A549 (cell line): ENCODE results near the gene YBX2. TPM values are rescaled to one million over a fixed set of nuclear protein-coding genes. Genes with fewer than 3 reads are reported as not detected.

ENCODE experiments used
- ATAC-seq, 2 experiments: fragments of 200-7000 bp in 1 of 2; fragments of >200 bp in 1 of 2; cut with Nextera tagmentation in 1 of 2; cut with Tn5 transposase in 1 of 2; 3 replicates each; pipeline versions ENCODE4 v1.8.0 to v1.9.1; 2018 to 2020; ENCODE audit warnings: mild to moderate bottlenecking in 1 of 2, moderate library complexity in 1 of 2
- CTCF ChIA-PET: fragments of 300-600 bp; sonication (Branson Sonifier 250); formaldehyde crosslinking; extraction: SDS; loops from one replicate; lab custom pipeline; 2021; ENCODE audit warnings: antibody characterized with exemption, inconsistent platforms; lab: Yijun Ruan, JAX
- POLR2A ChIA-PET: fragments of 350-600 bp; formaldehyde crosslinking; extraction: SDS; loops from one replicate; lab custom pipeline; 2021; ENCODE audit warnings: antibody characterized with exemption, inconsistent platforms; lab: Yijun Ruan, JAX
- DNase-seq, 2 experiments: peaks; one replicate each; pipeline versions ENCODE4 v3.0.0 to v3.0.0-alpha.2; 2011 to 2016; ENCODE audit warnings: low read depth in 1 of 2, low spot score in 1 of 2
- FAIRE-seq: peaks from 2 replicates; lab custom pipeline; 2011; peaks lifted over from hg19 to GRCh38; lab: Jason Lieb, UNC
- H3K27ac ChIP-seq, 2 experiments: fragments of >200 bp; sonication (Bioruptor Twin); formaldehyde crosslinking; 3 replicates each; pipeline ENCODE4 v1.5.1; 2016 to 2017
- H3K4me1 ChIP-seq: fragments of >200 bp; sonication (Bioruptor Twin); formaldehyde crosslinking; 3 replicates; pipeline ENCODE4 v1.6.1; 2016
- H3K4me2 ChIP-seq: fragments of >200 bp; sonication (Bioruptor Twin); formaldehyde crosslinking; 3 replicates; pipeline ENCODE4 v1.6.1; 2016
- H3K4me3 ChIP-seq: fragments of >200 bp; sonication (Bioruptor Twin); formaldehyde crosslinking; 3 replicates; pipeline ENCODE4 v1.5.1; 2016
- H3K9me3 ChIP-seq: fragments of >200 bp; sonication (Bioruptor Twin); formaldehyde crosslinking; 3 replicates; pipeline ENCODE4 v1.6.1; 2016
- BHLHE40 ChIP-seq: IDR thresholded peaks from 2 replicates; pipeline ENCODE4 v1.6.1; 2012; ENCODE audit warnings: low read depth, low read length, inconsistent platforms
- EP300 ChIP-seq, 2 experiments: fragments of >200 bp; sonication (Bioruptor Twin); formaldehyde crosslinking; IDR thresholded peaks; 2 replicates in 1 of 2; 3 replicates in 1 of 2; pipeline ENCODE4 v1.6.1; 2016 to 2017
- GATA3 ChIP-seq: IDR thresholded peaks from 2 replicates; pipeline ENCODE4 v1.6.1; 2012; ENCODE audit warnings: borderline replicate concordance
- HOXA7 ChIP-seq: fragments of 250-450 bp; sonication (Bioruptor Pico); IDR thresholded peaks from 2 replicates; pipeline ENCODE4 v1.5.0; 2020; ENCODE audit warnings: mild to moderate bottlenecking, moderate library complexity
- NPAS2 ChIP-seq: fragments of 250-450 bp; sonication (Bioruptor Pico); IDR thresholded peaks from 2 replicates; pipeline ENCODE4 v1.8.0; 2022; ENCODE audit warnings: mild to moderate bottlenecking, moderate library complexity, borderline replicate concordance
- NR3C1 ChIP-seq: fragments of >200 bp; sonication (Bioruptor Twin); formaldehyde crosslinking; IDR thresholded peaks from 3 replicates; pipeline ENCODE4 v1.6.1; 2017
- RAD21 ChIP-seq, 2 experiments: fragments of >200 bp in 1 of 2; sonication (Bioruptor Twin) in 1 of 2; formaldehyde crosslinking in 1 of 2; IDR thresholded peaks in 1 of 2; conservative IDR thresholded peaks in 1 of 2; 2 replicates in 1 of 2; 3 replicates in 1 of 2; pipeline ENCODE4 v1.6.1; 2012 to 2018; ENCODE audit warnings: inconsistent platforms in 1 of 2
- RCOR1 ChIP-seq: fragments of 150-350 bp; IDR thresholded peaks from 2 replicates; pipeline ENCODE4 v1.6.1; 2014; ENCODE audit warnings: antibody characterized with exemption, low read length, low read depth
- SMC3 ChIP-seq: fragments of >200 bp; sonication (Bioruptor Twin); formaldehyde crosslinking; IDR thresholded peaks from 3 replicates; pipeline ENCODE4 v1.6.1; 2018; ENCODE audit warnings: inconsistent platforms
- WGBS: methylation state at CpG from one replicate; pipeline ENCODE4 v1.1.6; 2017; ENCODE audit errors: missing lambda C conversion rate; 5-methylcytosine and 5-hydroxymethylcytosine counted together
- polyA plus RNA-seq, 4 experiments: library from polyadenylated mRNA; depleted of rRNA in 3 of 4; stranded (reverse); fragments of >200 nt; fragmentation: RNase III in 1 of 4; extraction: RNeasy Plus Mini Kit Qiagen cat#74134 plus additional on column Dnase treatment in 1 of 4; gene quantifications; 2 replicates in 3 of 4; 3 replicates in 1 of 4; pipeline ENCODE4 v1.2.3, GENCODE V29; 2011 to 2017
- TF ChIP-seq, protein P1 (sequence below): fragments of 150-350 bp; IDR thresholded peaks from 2 replicates; pipeline ENCODE4 v1.6.1; 2014; ENCODE audit warnings: low read depth, mild to moderate bottlenecking, low read length
- TF ChIP-seq, protein P2 (sequence below): fragments of 250-450 bp; sonication (Bioruptor Pico); IDR thresholded peaks from 2 replicates; pipeline ENCODE4 v1.5.0; 2020; ENCODE audit warnings: low read depth, mild to moderate bottlenecking, moderate library complexity
- TF ChIP-seq, protein P3 (sequence below): fragments of >200 bp; sonication (Bioruptor Twin); formaldehyde crosslinking; IDR thresholded peaks from 3 replicates; pipeline ENCODE4 v1.5.1; 2016

YBX2 gene
- polyA plus RNA-seq, 2 of the 4 experiments (the other 2 are of a cell fraction), result 0.36 to 0.61 TPM

DNA sequence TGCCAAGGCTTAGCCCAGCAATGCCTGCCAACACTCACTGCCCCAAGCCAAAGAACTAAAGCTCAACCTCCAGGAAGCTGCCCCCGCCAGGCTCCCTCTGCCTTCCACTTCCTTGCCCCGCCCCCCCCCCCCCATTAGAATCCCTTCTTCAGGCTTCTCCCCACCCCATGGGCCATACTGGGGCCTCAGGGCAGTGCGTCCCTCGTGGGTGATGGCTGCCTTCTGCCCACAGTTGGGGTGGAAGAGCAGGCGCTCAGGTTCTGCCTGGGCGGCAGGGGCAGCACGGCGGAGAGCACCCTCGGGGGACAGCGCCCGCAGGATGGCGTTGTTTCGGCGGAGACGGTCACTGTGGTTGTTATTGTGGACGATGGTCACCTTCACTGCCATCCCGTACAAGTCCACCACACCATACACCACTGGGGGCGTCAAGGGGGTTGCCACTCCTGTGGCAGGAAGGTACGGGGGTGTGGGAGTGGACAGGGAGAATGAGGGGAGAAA lies 30.6 kb upstream of the YBX2 start:
- FAIRE-seq (no peak), ATAC-seq (no peak), DNase-seq (no peak)
- H3K4me1 ChIP-seq, result peaks cover 10% of the 10 kb centered on the region; the same call in 2 of the 3 replicates
- 96% methylated on average over 18 of the region's 19 CpGs for WGBS
- H3K27ac ChIP-seq, result no peak overlapping the region
- POLR2A ChIA-PET, result no interaction called here
- H3K9me3 ChIP-seq, result no peaks in the 10 kb centered on the region
- no peak for TF ChIP-seq GATA3
- TF ChIP-seq EP300 (IDR thresholded peaks at IDR 0.05), result no peak
- TF ChIP-seq, protein P1, sequence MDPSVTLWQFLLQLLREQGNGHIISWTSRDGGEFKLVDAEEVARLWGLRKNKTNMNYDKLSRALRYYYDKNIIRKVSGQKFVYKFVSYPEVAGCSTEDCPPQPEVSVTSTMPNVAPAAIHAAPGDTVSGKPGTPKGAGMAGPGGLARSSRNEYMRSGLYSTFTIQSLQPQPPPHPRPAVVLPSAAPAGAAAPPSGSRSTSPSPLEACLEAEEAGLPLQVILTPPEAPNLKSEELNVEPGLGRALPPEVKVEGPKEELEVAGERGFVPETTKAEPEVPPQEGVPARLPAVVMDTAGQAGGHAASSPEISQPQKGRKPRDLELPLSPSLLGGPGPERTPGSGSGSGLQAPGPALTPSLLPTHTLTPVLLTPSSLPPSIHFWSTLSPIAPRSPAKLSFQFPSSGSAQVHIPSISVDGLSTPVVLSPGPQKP, result no peak
- TF ChIP-seq, protein P2, sequence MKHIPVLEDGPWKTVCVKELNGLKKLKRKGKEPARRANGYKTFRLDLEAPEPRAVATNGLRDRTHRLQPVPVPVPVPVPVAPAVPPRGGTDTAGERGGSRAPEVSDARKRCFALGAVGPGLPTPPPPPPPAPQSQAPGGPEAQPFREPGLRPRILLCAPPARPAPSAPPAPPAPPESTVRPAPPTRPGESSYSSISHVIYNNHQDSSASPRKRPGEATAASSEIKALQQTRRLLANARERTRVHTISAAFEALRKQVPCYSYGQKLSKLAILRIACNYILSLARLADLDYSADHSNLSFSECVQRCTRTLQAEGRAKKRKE (CRISPR knock-in tag), result no peak
- TF ChIP-seq BHLHE40, result no peak
- TF ChIP-seq, all 56 proteins: peak for 0
- Histone ChIP-seq H3K4me2 (no peak overlapping the region), H3K4me3 (no peak overlapping the region)
- CTCF ChIA-PET, result interaction anchor here (0.6 to 23.9 kb wide), 17 partner anchors 10 to 280 kb away, joined by 3 to 433 read pairs (median 4); partner anchors contain the start of genes ACAP1, GPS2, SLC16A11 and SLC2A4

DNA sequence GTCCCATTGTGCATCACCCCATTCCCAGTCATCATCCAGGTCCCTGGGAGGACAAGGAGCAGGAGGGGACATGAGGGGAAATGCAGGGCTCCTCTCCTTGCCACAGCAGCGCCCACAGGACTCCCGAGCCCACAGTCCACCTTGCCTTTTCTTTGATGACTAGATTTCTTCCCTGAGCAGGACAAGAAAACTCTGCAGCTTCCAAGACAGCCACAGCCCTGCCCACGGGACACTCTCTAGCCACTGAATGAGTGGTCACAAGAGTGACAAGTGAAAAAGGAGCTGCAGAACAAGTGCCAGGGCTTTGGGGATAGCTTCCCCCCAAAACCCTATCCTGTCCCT lies 30.0 kb upstream of the YBX2 start:
- 68% methylated on average over 3 of the region's 3 CpGs for WGBS
- no peaks in the 10 kb centered on the region for H3K9me3 ChIP-seq
- H3K27ac ChIP-seq, result no peak overlapping the region
- ATAC-seq (no peak), DNase-seq (no peak), FAIRE-seq (no peak)
- CTCF ChIA-PET, result interaction anchor here (0.6 to 23.9 kb wide), 15 partner anchors 9 to 280 kb away, joined by 3 to 433 read pairs (median 3); partner anchors contain the start of genes ACAP1, GPS2 and SLC16A11
- no peak overlapping the region for H3K4me3 ChIP-seq
- peaks cover 10% of the 10 kb centered on the region; the same call in 2 of the 3 replicates for H3K4me1 ChIP-seq
- TF ChIP-seq RCOR1 (no peak), NPAS2 (CRISPR knock-in tag) (no peak), HOXA7 (CRISPR knock-in tag) (no peak)
- TF ChIP-seq, protein P3, sequence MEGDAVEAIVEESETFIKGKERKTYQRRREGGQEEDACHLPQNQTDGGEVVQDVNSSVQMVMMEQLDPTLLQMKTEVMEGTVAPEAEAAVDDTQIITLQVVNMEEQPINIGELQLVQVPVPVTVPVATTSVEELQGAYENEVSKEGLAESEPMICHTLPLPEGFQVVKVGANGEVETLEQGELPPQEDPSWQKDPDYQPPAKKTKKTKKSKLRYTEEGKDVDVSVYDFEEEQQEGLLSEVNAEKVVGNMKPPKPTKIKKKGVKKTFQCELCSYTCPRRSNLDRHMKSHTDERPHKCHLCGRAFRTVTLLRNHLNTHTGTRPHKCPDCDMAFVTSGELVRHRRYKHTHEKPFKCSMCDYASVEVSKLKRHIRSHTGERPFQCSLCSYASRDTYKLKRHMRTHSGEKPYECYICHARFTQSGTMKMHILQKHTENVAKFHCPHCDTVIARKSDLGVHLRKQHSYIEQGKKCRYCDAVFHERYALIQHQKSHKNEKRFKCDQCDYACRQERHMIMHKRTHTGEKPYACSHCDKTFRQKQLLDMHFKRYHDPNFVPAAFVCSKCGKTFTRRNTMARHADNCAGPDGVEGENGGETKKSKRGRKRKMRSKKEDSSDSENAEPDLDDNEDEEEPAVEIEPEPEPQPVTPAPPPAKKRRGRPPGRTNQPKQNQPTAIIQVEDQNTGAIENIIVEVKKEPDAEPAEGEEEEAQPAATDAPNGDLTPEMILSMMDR, result peak; percentile 36; the same call in 2 of the 3 replicates
- TF ChIP-seq, all 56 proteins: peak for 1
- POLR2A ChIA-PET, result no interaction called here
- no peak overlapping the region for H3K4me2 ChIP-seq

DNA sequence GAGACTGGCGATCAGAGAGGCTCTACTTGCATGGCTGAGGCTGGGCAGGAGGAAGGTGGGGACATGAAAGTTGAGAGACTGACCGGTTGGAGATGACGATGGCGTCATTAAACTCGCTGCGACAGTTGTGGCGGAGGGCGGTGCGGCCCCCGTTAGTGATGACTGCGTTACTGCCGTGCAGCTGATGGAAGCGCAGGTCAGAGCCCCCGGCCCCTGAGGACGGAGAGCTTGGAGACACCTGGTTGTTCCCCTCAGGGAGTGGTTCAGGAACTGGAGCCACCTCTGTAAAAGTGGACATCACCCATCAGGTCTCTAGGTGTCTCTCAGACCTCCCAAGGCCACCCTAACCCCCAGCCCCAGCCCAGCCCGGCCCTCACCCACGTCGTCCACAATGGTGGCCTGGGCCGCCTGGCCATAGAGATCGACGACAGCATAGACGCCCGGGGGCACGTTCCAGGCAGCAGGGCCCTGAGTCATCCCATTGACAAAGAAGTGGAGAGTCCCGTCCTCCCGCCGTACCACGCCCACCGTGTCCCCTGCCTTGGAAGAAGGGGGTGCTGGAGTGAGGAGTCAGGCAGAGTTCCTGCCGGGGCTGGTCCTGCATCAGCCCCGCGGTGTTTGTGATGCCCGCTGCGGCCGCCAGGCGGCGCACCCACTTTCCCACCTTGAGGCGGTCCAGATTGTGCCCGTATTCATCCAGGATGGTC lies 29.4 kb upstream of the YBX2 start:
- no peak overlapping the region for H3K4me3 ChIP-seq
- 64% methylated on average over 33 of the region's 39 CpGs for WGBS
- peaks cover 10% of the 10 kb centered on the region; the same call in 2 of the 3 replicates for H3K4me1 ChIP-seq
- DNase-seq (peak; percentile 53 to 83), FAIRE-seq (no peak), ATAC-seq (peak; percentile 40 to 82; a peak in 5 of 6 replicates)
- no peak for TF ChIP-seq EP300 (IDR thresholded peaks at IDR 0.05)
- TF ChIP-seq NR3C1, result no peak
- peak; percentile 44 to 58; a peak in 3 of 5 replicates for TF ChIP-seq RAD21 (conservative IDR thresholded peaks at IDR 0.05 in 1 of 2, IDR thresholded peaks at IDR 0.05 in 1 of 2)
- TF ChIP-seq, protein P3, result peak; percentile 78
- peak; percentile 66 for TF ChIP-seq SMC3
- H3K9me3 ChIP-seq, result no peaks in the 10 kb centered on the region
- CTCF ChIA-PET, result interaction anchor here (0.7 to 23.9 kb wide), 18 partner anchors 9 to 279 kb away, joined by 3 to 433 read pairs (median 4); partner anchors contain the start of genes ACAP1, GPS2 and SLC16A11
- POLR2A ChIA-PET, result no interaction called here
- H3K4me2 ChIP-seq, result no peak overlapping the region
- H3K27ac ChIP-seq, result no peak overlapping the region
